H9 (cell line): ENCODE measurements around the gene SLA2. TPM values are rescaled to one million over a fixed set of nuclear protein-coding genes. Genes with fewer than 3 reads are reported as not detected.

Experiments used
- DNase-seq: peaks from one replicate; pipeline ENCODE4 v3.0.0-alpha.2; 2017
- H2AFZ ChIP-seq: one replicate; pipeline ENCODE4 v1.6.1; 2013; ENCODE audit warnings: mild to moderate bottlenecking, low read length, control low read depth, moderate library complexity
- H2AK5ac ChIP-seq: 2 replicates; pipeline ENCODE4 v1.6.1; 2013; ENCODE audit warnings: low read length, control low read depth, mixed read lengths; ENCODE audit not compliant: insufficient read length
- H2BK120ac ChIP-seq: one replicate; pipeline ENCODE4 v1.6.1; 2013; ENCODE audit warnings: low read depth, mild to moderate bottlenecking, low read length, control low read depth, inconsistent platforms; ENCODE audit not compliant: poor library complexity, severe bottlenecking
- H2BK12ac ChIP-seq: 2 replicates; pipeline ENCODE4 v1.6.1; 2013; ENCODE audit warnings: low read length, control low read depth, mixed read lengths, low read depth; ENCODE audit not compliant: insufficient read length
- H2BK15ac ChIP-seq: 2 replicates; pipeline ENCODE4 v1.6.1; 2013; ENCODE audit warnings: low read depth, low read length, control low read depth
- H2BK20ac ChIP-seq: one replicate; pipeline ENCODE4 v1.6.1; 2013; ENCODE audit warnings: low read depth, mild to moderate bottlenecking, low read length, control low read depth, inconsistent platforms; ENCODE audit not compliant: poor library complexity, severe bottlenecking
- H2BK5ac ChIP-seq: 2 replicates; pipeline ENCODE4 v1.6.1; 2013; ENCODE audit warnings: low read length, control low read depth, mixed read lengths; ENCODE audit not compliant: insufficient read length
- H3K14ac ChIP-seq: 2 replicates; pipeline ENCODE4 v1.6.1; 2013; ENCODE audit warnings: low read length, control low read depth; ENCODE audit not compliant: insufficient read depth
- H3K18ac ChIP-seq: 2 replicates; pipeline ENCODE4 v1.6.1; 2013; ENCODE audit warnings: low read depth, mild to moderate bottlenecking, mixed read lengths, low read length, control low read depth; ENCODE audit not compliant: insufficient read length
- H3K23ac ChIP-seq: 2 replicates; pipeline ENCODE4 v1.6.1; 2013; ENCODE audit warnings: low read length, control low read depth, mixed read lengths, low read depth; ENCODE audit not compliant: insufficient read length
- H3K23me2 ChIP-seq: 2 replicates; pipeline ENCODE4 v1.6.1; 2013; ENCODE audit warnings: low read depth, mild to moderate bottlenecking, mixed read lengths, low read length, control low read depth; ENCODE audit not compliant: insufficient read length, poor library complexity, severe bottlenecking
- H3K27ac ChIP-seq: 2 replicates; pipeline ENCODE4 v1.5.1; 2013; ENCODE audit warnings: low read length, control low read depth, mixed read lengths, low read depth; ENCODE audit not compliant: insufficient read length
- H3K27me3 ChIP-seq: 2 replicates; pipeline ENCODE4 v1.6.1; 2013; ENCODE audit warnings: low read length, control low read depth, inconsistent platforms; ENCODE audit not compliant: insufficient read depth
- H3K4ac ChIP-seq: 2 replicates; pipeline ENCODE4 v1.6.1; 2013; ENCODE audit warnings: low read depth, mild to moderate bottlenecking, control low read depth, inconsistent platforms, low read length, moderate library complexity
- H3K4me1 ChIP-seq: 2 replicates; pipeline ENCODE4 v1.6.1; 2013; ENCODE audit warnings: low read length, control low read depth, inconsistent platforms; ENCODE audit not compliant: insufficient read depth
- H3K4me2 ChIP-seq: 2 replicates; pipeline ENCODE4 v1.6.1; 2013; ENCODE audit warnings: low read length, control low read depth, mixed read lengths; ENCODE audit not compliant: insufficient read length, insufficient read depth
- H3K56ac ChIP-seq: 2 replicates; pipeline ENCODE4 v1.6.1; 2013; ENCODE audit warnings: low read depth, mild to moderate bottlenecking, mixed read lengths, low read length, control low read depth; ENCODE audit not compliant: insufficient read length
- H3K79me1 ChIP-seq: 2 replicates; pipeline ENCODE4 v1.6.1; 2013; ENCODE audit warnings: low read depth, mild to moderate bottlenecking, moderate library complexity, low read length, control low read depth, inconsistent platforms; ENCODE audit not compliant: insufficient read depth, poor library complexity, severe bottlenecking
- H3K79me2 ChIP-seq: 2 replicates; pipeline ENCODE4 v1.6.1; 2013; ENCODE audit warnings: low read length, control low read depth, inconsistent platforms; ENCODE audit not compliant: insufficient read depth
- H3K9ac ChIP-seq: 2 replicates; pipeline ENCODE4 v1.6.1; 2013; ENCODE audit warnings: low read length, control low read depth, mixed read lengths; ENCODE audit not compliant: insufficient read length; ENCODE audit errors: extremely low read depth
- H3K9me3 ChIP-seq: one replicate; pipeline ENCODE4 v1.6.1; 2013; ENCODE audit warnings: low read depth, low read length, inconsistent platforms; ENCODE audit not compliant: control insufficient read depth
- H3T11ph ChIP-seq: one replicate; pipeline ENCODE4 v1.6.1; 2013; ENCODE audit warnings: mild to moderate bottlenecking, low read length, control low read depth, inconsistent platforms
- H4K20me1 ChIP-seq: one replicate; pipeline ENCODE4 v1.6.1; 2013; ENCODE audit not compliant: control insufficient read depth, insufficient read length, insufficient read depth
- H4K5ac ChIP-seq: 2 replicates; pipeline ENCODE4 v1.6.1; 2013; ENCODE audit warnings: low read depth, mild to moderate bottlenecking, mixed read lengths, low read length, control low read depth; ENCODE audit not compliant: insufficient read length
- H4K8ac ChIP-seq: replicated peaks from 2 replicates; pipeline ENCODE4 v1.6.1; 2013; ENCODE audit warnings: low read length, control low read depth, mixed read lengths, low read depth; ENCODE audit not compliant: insufficient read length
- H4K91ac ChIP-seq: 2 replicates; pipeline ENCODE4 v1.6.1; 2013; ENCODE audit warnings: low read depth, mild to moderate bottlenecking, moderate library complexity, mixed read lengths, low read length, control low read depth; ENCODE audit not compliant: insufficient read length
- H3K27ac Mint-ChIP-seq, 3 experiments: 2 replicates in 2 of 3; 3 replicates in 1 of 3; pipeline ENCODE4 v1.8.0; 2020 to 2021; ENCODE audit warnings: mixed read lengths in 3 of 3, mild to moderate bottlenecking in 1 of 3, moderate library complexity in 1 of 3
- H3K27me3 Mint-ChIP-seq: 2 replicates; pipeline ENCODE4 v1.8.0; 2021; ENCODE audit warnings: low read depth, mild to moderate bottlenecking, moderate library complexity, mixed read lengths
- H3K36me3 Mint-ChIP-seq, 3 experiments: 2 replicates in 2 of 3; 3 replicates in 1 of 3; pipeline ENCODE4 v1.8.0; 2020 to 2021; ENCODE audit warnings: low read depth in 3 of 3, mixed read lengths in 3 of 3; ENCODE audit not compliant: insufficient read depth in 1 of 3
- H3K4me1 Mint-ChIP-seq, 2 experiments: 2 replicates each; pipeline ENCODE4 v1.8.0; 2020; ENCODE audit warnings: mixed read lengths in 2 of 2
- H3K4me3 Mint-ChIP-seq, 2 experiments: 2 replicates in 1 of 2; 3 replicates in 1 of 2; pipeline ENCODE4 v1.8.0; 2020 to 2021; ENCODE audit warnings: mild to moderate bottlenecking in 2 of 2, mixed read lengths in 2 of 2, moderate library complexity in 1 of 2
- H3K9me3 Mint-ChIP-seq, 2 experiments: 2 replicates in 1 of 2; 3 replicates in 1 of 2; pipeline ENCODE4 v1.8.0; 2020; ENCODE audit warnings: mild to moderate bottlenecking in 2 of 2, mixed read lengths in 2 of 2, moderate library complexity in 1 of 2
- CTCF ChIP-seq: fragments of 200-600 bp; sonication (generic); conservative IDR thresholded peaks from 3 replicates; pipeline ENCODE4 v1.8.0; 2021; ENCODE audit warnings: antibody characterized with exemption, mild to moderate bottlenecking
- WGBS: extraction: QIAGEN DNeasy Blood & Tissue Kit; methylation state at CpG from one replicate; pipeline ENCODE4 v1.1.7; 2013; ENCODE audit warnings: missing lambda C conversion rate, low lambda C conversion rate, mixed read lengths; ENCODE audit not compliant: insufficient read length; ENCODE audit errors: extremely low coverage; 5-methylcytosine and 5-hydroxymethylcytosine counted together
- total RNA-seq: library from RNA; stranded (reverse); gene quantifications from 2 replicates; pipeline ENCODE4 v1.2.1, GENCODE V29; 2021

The SLA2 gene
- total RNA-seq, 1 experiment from 2014 or later: 0.20 TPM

GRCh38 chr20:36653456-36653855 lies 7.5 kb upstream of the SLA2 start:
- no peak overlapping the region for H2BK120ac ChIP-seq
- no peak for DNase-seq
- Mint-ChIP-seq H3K4me1 (no peaks in the 10 kb centered on the region), H3K4me3 (no peak overlapping the region), H3K27me3 (no peaks in the 10 kb centered on the region), H3K9me3 (no peaks in the 10 kb centered on the region), H3K36me3 (peaks cover 0 to 4% (median 0%) of the 10 kb centered on the region in 3 experiments; a peak in 1 of 7 replicates), H3K27ac (no peak overlapping the region)
- H3K18ac ChIP-seq: no peak overlapping the region
- H4K20me1 ChIP-seq: no peaks in the 10 kb centered on the region
- H3K23me2 ChIP-seq: no peaks in the 10 kb centered on the region
- no peak overlapping the region for H2BK12ac ChIP-seq
- H3K79me2 ChIP-seq: no peaks in the 10 kb centered on the region
- H3K14ac ChIP-seq: no peak overlapping the region
- no peak overlapping the region for H3T11ph ChIP-seq
- no peak overlapping the region for H2BK5ac ChIP-seq
- H3K27me3 ChIP-seq: no peaks in the 10 kb centered on the region
- H3K27ac ChIP-seq: no peak overlapping the region
- H3K4me1 ChIP-seq: no peaks in the 10 kb centered on the region
- H3K23ac ChIP-seq: no peak overlapping the region
- no peaks in the 10 kb centered on the region for H3K79me1 ChIP-seq
- no peak overlapping the region for H2BK20ac ChIP-seq
- H2AFZ ChIP-seq: no peak overlapping the region
- no peak overlapping the region for H3K4me2 ChIP-seq
- no peak overlapping the region for H3K56ac ChIP-seq
- no peak overlapping the region for H2BK15ac ChIP-seq
- H4K8ac ChIP-seq: no peak overlapping the region
- no peaks in the 10 kb centered on the region for H3K9me3 ChIP-seq
- no peak overlapping the region for H2AK5ac ChIP-seq
- H4K91ac ChIP-seq: no peak overlapping the region
- no peak overlapping the region for H4K5ac ChIP-seq
- H3K9ac ChIP-seq: no peak overlapping the region
- no CpG with 5 or more reads among the region's 9 CpGs for WGBS
- H3K4ac ChIP-seq: no peak overlapping the region
- no peak for TF ChIP-seq CTCF
